ENCODE results near the gene FBN3.

Gene FBN3

DNA sequence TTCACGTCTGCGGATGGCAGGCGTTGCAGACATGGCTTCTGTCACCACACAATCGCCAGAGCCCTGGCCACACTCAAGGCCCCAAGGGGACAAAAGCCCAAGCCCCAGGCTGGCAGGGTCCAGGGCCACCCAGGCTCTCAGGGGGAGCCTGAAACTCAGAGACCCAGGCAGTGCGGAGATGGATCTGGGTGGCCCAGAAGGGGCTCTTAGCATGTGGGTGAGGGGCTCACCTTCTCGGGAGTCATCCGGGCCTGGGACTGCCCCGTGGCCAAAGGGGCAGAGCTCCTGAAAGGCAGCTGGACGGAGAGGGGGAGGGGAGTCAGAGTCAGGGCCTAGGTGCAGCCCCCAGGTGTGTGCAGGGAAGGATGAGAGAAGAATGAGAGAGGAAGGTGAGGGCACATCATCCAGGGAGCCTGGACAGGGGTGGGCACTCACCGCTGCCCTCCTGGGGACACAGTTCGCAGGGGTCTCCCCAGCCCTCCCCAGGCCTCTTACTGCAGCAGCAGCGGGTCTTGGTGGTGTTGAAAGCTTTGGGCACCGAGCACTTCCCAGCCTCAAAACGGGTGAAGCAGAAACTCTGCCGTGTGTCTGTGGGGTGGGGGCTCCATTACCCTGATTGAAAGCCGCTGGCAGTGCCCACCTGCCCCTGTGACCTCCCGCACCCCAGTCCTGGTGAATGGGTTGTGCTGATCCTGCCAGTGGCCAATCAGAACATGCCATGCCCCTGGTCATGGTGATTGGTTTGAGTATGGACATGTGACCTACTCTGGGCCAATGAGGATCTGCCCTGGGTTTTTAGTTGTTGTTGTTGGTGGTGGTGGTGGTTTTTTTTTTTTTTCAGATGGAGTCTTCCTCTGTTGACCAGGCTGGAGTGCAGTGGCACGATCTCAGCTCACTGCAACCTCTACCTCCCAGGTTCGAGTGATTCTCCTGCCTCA is 59.5 kb downstream of the FBN3 start:
- DNase-seq (ENCODE audit: low spot score): no peak

DNA sequence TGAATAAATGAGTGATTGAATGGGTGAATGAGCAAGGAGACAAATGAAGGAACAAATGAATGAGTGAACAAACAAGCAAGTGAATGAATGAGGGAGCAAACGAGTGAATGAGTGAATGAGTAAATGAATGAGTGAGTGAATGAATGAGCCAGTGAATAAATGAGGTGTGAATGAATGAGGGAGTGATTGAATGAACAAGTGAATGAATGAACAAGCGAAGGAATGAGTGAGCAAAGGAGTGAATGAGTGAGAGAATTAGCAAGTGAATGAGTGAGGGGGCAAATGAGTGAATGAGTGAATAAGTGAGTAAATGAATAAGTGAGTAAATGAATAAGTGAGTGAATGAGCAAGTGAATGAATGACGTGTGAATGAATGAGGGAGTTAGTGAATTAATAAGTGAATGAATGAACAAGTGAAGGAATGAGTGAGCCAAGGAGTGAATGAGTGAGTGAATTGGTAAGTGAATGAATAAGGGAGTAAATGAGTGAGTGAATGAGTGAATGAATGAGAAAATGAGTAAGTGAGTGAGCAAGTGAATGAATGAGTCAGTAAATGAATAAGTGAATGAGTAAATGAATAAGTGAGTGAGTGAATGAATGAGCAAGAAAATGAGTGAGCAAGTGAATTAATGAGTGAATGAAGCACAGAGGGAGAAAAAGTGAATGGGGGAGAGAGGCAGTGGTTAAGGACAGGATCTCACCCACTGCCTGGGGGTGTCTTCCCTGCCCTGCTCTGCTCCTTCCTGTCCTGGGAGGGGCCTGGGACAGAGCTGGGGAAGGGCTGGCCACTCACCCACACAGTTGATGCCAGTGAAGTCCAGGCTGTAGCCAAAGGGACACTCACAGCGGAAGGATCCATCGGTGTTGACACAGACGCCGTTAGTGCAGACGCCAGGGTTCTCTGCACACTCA is 60.4 kb downstream of the FBN3 start:
- DNase-seq (ENCODE audit: low spot score): no peak

DNA sequence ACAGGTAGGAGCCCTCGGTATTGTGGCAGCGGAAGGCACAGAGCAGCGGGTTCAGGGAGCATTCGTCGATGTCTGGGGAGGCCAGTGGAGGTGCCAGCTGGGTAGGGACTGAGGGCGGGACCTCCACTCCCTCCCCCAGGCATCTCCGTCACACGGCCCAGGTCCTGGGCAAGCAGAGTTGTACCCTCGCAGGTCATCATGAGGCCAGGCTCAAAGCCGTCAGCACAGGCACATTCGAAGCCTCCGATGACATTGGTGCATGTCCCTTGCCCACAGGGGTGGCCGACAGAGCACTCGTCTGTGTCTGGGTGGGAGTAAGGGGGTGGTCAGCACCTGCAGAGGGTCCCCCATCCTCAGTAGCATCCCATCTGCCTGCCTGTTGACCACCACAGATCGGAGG is 61.5 kb downstream of the FBN3 start:
- no peak for DNase-seq (ENCODE audit: low spot score)

DNA sequence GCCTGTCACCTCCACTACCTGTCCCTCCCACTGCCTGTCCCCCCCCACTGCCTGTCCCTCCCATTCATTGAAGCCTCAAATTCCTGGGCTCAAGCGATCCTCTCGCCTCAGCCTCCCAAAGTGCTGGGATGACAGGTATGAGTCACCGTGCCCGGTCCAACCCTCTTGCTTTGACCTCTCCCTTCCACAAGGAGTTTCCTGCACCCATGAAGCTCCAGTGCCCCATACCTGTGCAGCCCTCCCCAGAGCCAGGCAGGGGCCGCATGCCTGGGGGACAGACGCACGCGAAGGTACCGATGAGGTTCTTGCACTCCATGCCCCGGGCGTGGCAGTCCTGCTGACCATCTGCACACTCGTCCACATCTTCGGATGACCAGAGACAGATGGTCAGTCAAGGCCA is 62.5 kb downstream of the FBN3 start:
- no peak for DNase-seq (ENCODE audit: low spot score)

DNA sequence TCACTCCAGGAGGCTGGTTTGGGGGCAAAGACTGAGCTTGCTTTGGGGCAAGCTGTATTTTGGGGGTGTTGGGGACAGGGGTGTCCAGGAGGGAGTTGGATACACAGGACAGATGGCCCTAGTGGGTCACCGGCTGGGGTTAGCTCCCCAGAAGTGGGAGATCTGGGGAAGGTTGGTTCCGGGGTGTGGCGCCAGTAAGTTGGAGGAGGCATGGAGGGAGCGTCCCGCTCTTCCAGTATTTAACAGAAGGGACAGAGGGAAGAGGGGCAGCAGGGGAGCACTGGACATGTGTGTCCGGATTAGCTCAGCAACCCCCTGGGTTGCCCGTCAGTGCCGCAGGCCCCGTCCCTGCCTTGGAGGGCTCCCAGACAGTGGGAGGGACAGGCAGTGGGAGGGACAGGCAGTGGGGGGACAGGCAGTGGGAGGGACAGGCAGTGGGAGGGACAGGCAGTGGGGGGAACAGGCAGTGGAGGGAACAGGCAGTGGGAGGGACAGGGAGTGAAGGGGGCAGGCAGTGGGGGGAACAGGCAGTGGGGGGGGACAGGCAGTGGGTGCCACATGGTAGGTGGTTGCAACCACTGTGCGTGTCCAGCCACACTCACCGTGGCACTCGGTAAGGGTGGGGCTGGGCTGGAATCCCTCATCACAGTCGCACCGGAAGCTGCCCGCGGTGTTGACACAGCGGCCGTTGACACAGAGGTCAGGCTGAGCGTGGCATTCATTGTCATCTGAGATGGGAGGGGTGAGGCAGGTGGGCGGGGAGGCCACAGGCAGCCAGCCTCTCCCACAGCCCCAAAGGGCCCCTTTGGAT is 63.6 kb downstream of the FBN3 start:
- no peak for DNase-seq (ENCODE audit: low spot score)

DNA sequence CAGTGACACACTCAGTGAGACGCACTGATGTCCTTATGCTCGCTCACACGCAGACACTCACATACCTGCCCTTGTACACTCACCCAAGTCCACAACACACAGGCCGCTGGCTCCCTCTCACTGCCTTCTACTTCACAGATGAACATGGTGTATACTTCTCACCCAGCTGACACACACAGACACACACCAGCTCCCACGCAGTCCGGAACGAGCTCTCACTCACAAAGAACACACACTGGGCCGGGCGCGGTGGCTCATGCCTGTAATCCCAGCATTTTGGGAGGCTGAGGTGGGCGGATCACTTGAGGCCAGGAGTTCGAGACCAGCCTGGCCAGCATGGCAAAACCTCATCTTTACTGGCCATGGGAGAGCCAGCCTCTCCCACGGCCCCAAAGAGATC is 65.2 kb downstream of the FBN3 start:
- DNase-seq (ENCODE audit: low spot score): no peak

DNA sequence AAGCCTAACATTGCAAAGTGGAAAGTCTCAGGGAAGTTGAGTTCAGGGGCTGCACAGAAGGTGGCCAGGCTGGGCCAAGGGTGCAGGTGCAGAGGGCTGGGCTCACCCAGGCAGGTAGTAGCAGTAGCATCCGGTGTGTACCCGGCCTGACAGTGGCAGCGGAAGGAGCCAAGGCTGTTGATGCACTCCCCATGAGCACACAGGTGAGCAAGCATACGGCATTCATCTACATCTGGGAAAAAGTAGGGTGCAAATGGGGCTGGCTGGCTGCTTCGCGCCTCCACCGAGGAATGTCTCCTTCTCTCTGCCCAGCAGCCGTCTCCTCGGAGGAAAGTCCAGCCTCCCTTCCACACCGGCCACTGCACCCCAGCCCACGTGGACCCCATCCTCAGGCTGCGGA is 66.3 kb downstream of the FBN3 start:
- DNase-seq (ENCODE audit: low spot score): no peak

DNA sequence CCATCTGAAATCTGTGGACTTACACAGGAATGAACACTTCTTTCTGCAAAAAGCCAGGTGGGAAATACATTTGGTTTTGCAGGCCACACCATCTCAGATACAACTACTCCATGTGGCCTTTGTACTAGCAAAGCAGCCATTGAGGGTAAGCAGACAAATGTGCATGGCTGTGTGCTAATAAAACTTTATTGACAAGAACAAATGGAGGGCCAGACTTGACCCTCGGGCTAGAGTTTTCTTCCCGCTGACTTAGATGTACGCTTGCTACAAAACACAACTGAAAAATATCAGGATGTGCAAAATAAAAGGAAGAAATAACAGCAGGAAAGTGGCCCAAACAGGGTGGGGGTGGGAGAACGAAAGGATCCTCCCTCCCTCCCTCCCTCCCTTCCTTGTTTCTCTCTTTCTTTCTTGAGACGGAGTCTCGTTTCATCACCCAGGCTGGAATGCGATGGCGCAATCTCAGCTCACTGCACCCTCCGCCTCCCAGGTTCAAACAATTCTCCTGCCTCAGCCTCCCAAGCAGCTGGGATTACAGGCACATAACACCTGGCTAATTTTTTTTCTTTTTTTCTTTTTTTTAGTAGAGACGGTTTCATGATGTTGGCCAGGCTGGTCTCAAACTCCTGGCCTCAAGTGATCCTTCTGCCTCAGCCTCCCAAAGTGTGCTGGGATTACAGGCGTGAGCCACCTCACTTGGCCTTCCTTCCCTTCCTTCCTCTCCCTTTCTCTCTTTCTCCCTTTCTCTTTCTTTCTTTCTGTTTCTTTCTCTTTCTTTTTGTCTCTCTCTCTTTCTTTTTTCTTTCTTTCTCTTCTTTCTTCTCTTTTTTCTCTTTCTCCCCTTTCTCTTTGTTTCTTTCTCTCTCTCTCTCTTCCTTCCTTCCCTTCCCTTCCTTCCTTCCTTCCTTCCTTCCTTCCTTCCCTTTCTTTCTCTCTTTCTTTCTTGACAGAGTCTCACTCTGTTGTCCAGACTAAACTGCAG is 67.5 kb downstream of the FBN3 start:
- no peak for DNase-seq (ENCODE audit: low spot score)

DNA sequence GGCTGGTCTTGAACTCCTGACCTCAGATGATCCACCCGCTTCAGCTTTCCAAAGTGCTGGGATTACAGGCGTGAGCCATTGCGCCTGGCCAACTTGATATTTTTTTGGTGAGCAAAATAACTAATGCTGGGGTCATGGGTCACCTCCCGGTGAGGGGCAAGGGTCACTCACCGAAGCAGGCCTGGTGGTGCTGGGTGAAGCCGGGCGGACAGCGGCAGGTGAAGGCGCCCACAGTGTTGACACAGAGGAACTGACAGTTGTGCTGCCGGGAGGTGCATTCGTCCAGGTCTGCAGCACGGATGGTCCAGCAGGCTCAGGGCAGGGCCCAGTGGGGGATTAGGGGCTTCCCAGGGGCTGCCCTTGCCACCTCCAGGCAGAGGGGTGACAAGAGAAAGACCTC is 68.6 kb downstream of the FBN3 start:
- no peak for DNase-seq (ENCODE audit: low spot score)

DNA sequence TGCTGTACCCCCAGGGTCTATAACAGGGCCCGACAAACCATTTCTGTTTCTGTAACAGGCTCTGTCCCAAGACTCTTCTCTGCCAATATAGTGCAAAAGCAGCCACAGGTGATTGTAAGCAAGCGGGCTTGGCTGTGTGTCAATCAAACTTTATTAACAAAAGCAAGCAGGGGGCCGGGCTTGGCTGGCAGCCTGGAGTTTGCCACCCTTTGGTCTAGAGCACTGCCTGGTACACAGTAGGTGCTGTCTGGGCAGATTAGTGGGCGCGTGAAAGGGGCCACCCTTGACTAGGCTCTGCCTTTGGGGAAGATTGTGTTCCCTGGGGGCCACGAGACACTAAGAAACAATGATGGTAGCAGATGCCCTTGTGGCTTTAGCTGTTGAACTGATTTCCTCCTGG is 69.4 kb downstream of the FBN3 start:
- DNase-seq (ENCODE audit: low spot score): no peak

DNA sequence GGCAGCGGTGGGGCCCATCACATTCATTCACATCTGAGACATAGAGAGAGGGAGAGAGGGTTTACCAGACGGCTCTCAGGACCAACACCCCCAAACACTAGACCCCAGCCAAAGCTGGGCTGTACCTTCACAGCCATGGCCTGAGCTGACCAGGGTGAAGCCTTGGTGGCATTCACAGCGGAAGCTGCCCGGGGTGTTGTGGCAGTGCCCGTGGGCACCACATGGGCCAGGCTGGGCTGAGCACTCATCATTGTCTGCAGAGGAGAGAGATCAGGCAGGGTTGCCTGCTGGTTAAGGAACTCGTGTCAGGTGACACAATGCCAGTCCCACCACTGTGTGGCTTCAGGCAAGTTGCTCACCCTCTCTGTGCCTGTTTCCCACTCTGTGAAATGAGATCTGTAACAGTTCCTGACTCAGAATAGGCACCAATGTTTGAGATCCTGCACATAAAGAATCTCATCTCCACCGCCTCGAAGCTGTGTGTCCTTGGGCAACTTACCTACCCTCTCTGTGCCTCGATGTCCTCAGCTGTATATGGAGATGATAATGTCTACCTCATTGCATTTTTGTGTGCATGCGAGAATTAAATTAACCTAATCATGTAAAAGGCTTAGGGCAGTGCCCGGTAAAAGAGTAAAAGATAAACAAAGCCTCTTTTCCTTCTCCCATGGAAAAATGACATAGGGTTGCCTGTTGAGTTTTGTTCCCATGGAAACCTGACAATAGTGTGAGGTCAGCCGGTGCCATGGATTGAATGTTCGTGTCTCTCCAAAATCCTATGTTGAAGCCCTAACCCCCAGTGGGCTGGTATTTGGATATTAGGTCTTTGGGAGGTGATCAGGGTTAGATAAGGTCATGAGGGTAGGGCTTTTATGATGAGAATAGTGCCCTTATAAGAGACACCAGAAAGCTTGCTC is 74.0 kb downstream of the FBN3 start:
- no peak for DNase-seq (ENCODE audit: low spot score)

DNA sequence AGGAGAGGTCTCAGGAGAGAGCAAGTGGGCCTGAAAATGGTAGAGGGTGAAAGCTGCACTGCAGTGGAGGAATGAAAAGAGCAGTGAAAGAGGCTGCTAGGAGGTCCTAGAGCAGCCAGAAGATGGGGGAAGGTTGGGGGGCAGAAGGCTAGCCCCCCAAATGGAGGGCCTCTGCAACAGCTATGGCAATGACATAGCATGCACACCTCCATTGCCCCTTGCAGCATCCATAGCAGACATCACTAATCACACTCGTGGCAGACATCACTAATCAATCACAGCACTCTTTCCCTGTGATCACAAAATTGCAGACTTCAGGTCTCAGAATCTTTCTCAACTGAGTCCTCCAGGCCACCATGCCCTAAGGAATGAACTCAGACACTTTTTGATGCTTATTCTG is 74.9 kb downstream of the FBN3 start:
- DNase-seq (ENCODE audit: low spot score): no peak

DNA sequence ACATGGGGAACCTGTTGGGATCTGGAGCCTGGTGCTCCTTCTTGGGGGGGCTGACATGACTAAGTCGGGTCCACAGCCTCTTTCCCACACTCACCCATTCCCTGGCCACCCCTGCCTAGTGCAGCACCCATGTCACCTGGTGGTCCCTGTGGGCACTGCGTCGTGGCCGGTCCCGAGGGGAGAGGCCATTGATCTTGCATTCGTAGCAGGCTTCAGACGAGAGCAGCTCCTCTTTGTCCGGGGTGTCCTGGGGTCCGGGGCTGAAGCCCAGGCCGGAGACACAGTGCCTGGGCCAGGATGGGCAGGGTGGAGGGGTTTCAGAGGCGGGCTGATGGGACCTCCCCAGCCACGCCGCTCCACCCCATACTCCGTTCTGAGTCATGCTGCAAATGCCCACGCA is 77.5 kb downstream of the FBN3 start:
- no peak for DNase-seq (ENCODE audit: low spot score)

DNA sequence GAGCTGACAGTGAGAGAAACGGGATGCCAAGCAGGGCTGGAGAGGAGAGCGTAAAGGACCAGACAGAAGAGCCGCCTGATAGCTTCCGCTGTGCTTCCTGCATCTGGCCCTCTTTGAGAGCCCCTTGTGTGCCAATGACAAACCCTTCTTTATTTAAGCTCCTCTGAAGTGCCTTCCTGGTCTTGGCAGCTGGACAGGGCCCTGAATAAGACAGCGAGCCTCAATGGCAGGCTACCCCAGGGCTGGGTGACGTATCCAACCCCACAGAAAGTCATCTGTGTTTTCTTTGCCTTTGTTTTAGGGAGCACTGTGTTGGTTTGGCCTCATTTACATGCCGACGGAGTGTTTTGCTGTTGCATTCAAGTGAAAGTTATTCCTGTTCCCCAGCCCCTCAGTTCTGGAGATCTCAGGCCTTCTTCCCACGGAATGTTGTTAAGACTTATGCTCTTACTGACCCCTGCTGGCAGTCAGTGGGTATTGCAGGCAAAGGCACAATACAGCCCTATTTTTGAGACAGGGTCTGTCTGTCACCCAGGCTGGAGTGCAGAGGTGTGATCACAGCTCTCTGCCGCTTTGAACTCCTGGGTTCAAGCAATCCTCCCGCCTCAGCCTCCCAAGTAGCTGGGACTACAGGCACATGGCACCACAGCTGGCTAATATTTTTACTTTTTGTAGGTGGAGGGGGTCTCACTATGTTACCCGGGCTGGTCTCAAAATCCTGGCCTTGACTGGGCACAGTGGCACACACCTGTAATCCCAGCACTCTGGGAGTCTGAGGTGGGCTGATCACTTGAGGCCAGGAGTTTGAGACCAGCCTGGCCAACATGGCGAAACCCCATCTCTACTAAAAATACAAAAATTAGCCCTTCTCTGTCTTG is 80.1 kb downstream of the FBN3 start:
- DNase-seq (ENCODE audit: low spot score): no peak

DNA sequence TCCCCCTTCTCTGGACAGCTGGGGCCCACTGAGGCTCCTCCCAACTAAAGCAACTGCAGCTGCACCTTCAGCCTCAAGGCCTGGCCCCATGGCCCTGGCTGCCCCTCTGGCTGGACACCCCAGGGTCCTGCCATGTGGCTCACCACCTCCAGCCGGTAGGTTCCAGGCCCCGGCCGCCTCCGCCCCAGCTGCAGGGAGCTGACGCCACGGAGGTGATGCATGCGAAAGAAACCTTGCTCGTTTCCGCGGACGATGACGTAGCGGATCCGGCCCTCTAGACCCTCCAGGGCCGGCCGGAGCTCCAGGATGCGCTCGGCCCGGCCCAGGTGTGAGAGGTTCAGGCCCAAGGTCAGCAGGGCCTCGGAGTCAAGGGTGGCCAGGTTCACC is 83.5 kb downstream of the FBN3 start:
- DNase-seq (ENCODE audit: low spot score): no peak

DNA sequence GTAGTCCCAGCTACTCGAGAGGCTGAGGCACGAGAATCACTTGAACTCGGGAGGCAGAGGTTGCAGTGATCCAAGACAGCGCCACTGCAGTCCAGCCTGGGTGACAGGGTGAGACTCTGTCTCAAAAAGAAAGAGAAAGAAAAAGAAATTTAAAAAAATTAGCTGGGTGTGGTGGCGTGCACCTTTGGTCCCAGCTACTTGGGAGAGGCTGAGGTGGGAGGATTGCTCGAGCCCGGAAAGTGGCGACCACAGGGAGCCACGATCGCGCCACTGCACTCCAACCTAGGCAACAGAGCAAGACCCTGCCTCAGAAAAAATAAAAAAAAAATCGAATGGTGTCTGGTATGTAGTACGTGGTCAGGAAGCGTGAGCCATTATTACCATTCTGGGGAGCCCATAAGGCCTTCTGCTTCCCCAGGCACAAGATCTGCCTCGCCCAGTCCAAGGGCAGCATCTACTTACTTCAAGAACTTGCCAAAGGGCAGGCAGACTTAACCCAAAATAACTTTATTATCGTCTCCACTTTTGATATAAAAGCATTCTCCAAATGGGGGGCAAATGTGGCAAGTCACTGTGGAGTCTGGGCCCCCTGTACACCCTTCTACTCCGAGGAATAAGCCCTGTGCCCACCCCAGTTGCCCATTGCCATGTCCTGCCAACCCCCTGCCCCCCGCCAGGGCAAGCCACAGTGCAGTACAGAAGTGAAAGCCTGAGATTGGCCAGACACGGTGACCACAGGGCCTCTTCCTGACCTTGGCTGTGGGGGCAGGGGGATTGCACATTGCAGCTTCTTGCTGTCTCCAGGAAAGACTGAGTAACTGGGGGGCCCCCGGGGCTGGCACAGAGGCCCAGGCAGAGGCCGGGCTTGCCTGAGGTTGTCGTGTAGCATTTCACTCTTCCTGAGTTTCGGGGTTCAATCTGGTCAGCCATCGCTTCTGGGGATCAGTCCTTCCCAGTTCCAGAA is 84.2 kb downstream of the FBN3 start:
- DNase-seq (ENCODE audit: low spot score): no peak

DNA sequence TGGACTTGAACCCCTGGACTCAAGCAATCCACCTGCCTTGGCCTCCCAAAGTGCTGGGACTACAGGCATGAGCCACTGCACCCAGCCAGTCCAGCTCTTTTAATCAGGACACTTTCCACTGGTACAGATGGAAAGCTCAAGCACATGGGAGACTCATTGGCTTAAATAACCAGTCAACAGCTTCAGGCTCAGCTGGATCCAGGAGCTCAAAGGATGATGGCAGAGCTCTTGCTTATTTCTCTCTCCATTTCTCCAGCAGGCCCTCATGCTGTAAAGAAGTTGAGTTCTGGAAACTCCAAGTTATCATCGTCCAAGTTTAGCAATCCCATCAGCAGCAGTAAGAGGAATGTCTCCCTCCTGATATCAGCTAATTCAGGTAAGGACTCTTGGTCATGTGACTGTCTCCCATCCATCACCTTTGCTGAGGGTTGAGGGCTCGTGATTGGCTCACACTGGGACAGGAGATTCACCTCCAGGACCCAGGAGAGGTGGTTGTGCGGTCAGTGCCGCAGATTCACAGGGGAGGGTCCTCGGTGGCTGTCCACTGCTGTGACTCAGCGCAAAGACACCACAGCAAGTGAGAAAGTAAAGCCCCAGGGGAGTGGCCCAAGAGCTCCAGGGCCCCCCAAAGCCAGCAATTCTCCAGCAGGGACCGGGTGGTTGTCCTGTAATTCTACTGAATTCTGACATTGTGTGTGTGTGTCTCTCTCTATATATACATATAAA is 91.7 kb downstream of the FBN3 start:
- DNase-seq (ENCODE audit: low spot score): no peak
